ENCODE measurements around the gene LAMA3. TPM values are rescaled to one million over a fixed set of nuclear protein-coding genes. Genes with fewer than 3 reads are reported as not detected.

Gene LAMA3
- total and polyA plus RNA-seq, 9 donors = 2.9 to 44.9 (median 14.8) TPM

- 93 to 97% (median 97%) methylated on average over 6 of the region's 6 CpGs for WGBS, 3 donors
- no peak for DNase-seq
- intact Hi-C loops (cut with DNase I) = no loop called here
- no peak for TF ChIP-seq EP300 (IDR thresholded peaks at IDR 0.05)
- TF ChIP-seq CTCF (IDR thresholded peaks at IDR 0.05) = no peak
- TF ChIP-seq POLR2A (IDR thresholded peaks at IDR 0.05) = no peak
- H3K4me1 ChIP-seq (ENCODE audit: insufficient read depth) = no peaks in the 10 kb centered on the region
- H3K4me3 ChIP-seq = no peak overlapping the region
- no peaks in the 10 kb centered on the region for H3K9me3 ChIP-seq
- no peaks in the 10 kb centered on the region for H3K27me3 ChIP-seq
- H3K36me3 ChIP-seq = no peaks in the 10 kb centered on the region
- H3K27ac ChIP-seq = no peak overlapping the region
Observed at GRCh38 chr18:23969664-23970063, 280.4 kb downstream of the LAMA3 start.

GRCh38 chr18:23970161-23971096, 281.2 kb downstream of the LAMA3 start:
- Histone ChIP-seq H3K36me3 (no peaks in the 10 kb centered on the region), H3K27me3 (no peaks in the 10 kb centered on the region), H3K4me1 (ENCODE audit: insufficient read depth) (no peaks in the 10 kb centered on the region), H3K9me3 (no peaks in the 10 kb centered on the region), H3K27ac (no peak overlapping the region), H3K4me3 (no peak overlapping the region)
- 79 to 88% (median 80%) methylated on average over 7 of the region's 7 CpGs for WGBS, 3 donors
- intact Hi-C loops (cut with DNase I) = no loop called here
- TF ChIP-seq POLR2A (IDR thresholded peaks at IDR 0.05) (no peak), EP300 (IDR thresholded peaks at IDR 0.05) (no peak)
- no peak for DNase-seq

GRCh38 chr18:23971097-23971440, 281.8 kb downstream of the LAMA3 start:
- no peak for DNase-seq
- Histone ChIP-seq H3K4me3 (no peak overlapping the region), H3K27me3 (no peaks in the 10 kb centered on the region), H3K9me3 (no peaks in the 10 kb centered on the region), H3K36me3 (no peaks in the 10 kb centered on the region), H3K4me1 (ENCODE audit: insufficient read depth) (no peaks in the 10 kb centered on the region), H3K27ac (no peak overlapping the region)
- 89 to 93% (median 90%) methylated on average over 5 of the region's 5 CpGs for WGBS, 3 donors
- intact Hi-C loops (cut with DNase I) = no loop called here
- no peak for TF ChIP-seq CTCF (IDR thresholded peaks at IDR 0.05)
- TF ChIP-seq EP300 (IDR thresholded peaks at IDR 0.05) = no peak
- no peak for TF ChIP-seq POLR2A (IDR thresholded peaks at IDR 0.05)

- no peaks in the 10 kb centered on the region for H3K4me1 ChIP-seq (ENCODE audit: insufficient read depth)
- no peaks in the 10 kb centered on the region for H3K27me3 ChIP-seq
- intact Hi-C loops (cut with DNase I) = no loop called here
- no peaks in the 10 kb centered on the region for H3K36me3 ChIP-seq
- no peak overlapping the region for H3K4me3 ChIP-seq
- H3K27ac ChIP-seq = no peak overlapping the region
- TF ChIP-seq EP300 (IDR thresholded peaks at IDR 0.05) (no peak), POLR2A (IDR thresholded peaks at IDR 0.05) (no peak), CTCF (IDR thresholded peaks at IDR 0.05) (no peak)
- WGBS, 3 donors = 77 to 85% (median 85%) methylated on average over 5 of the region's 5 CpGs
- no peaks in the 10 kb centered on the region for H3K9me3 ChIP-seq
- no peak for DNase-seq
Observed at GRCh38 chr18:23971666-23972230, 282.5 kb downstream of the LAMA3 start.

- H3K36me3 ChIP-seq = no peaks in the 10 kb centered on the region
- H3K4me1 ChIP-seq (ENCODE audit: insufficient read depth) = no peaks in the 10 kb centered on the region
- intact Hi-C loops (cut with DNase I) = no loop called here
- DNase-seq = no peak
- H3K9me3 ChIP-seq = no peaks in the 10 kb centered on the region
- no peaks in the 10 kb centered on the region for H3K27me3 ChIP-seq
- 72 to 86% (median 86%) methylated on average over 6 of the region's 6 CpGs for WGBS, 3 donors
- H3K4me3 ChIP-seq = no peak overlapping the region
- no peak for TF ChIP-seq POLR2A (IDR thresholded peaks at IDR 0.05)
- no peak for TF ChIP-seq CTCF (IDR thresholded peaks at IDR 0.05)
- TF ChIP-seq EP300 (IDR thresholded peaks at IDR 0.05) = no peak
- no peak overlapping the region for H3K27ac ChIP-seq
Observed at GRCh38 chr18:23972453-23972852, 283.2 kb downstream of the LAMA3 start.
